B cell (primary cell): ENCODE results near the gene IKZF3. TPM values are rescaled to one million over a fixed set of nuclear protein-coding genes. Genes with fewer than 3 reads are reported as not detected.

ENCODE experiments used
- ATAC-seq: fragments of 200-7000 bp; cut with Tn5 transposase; one replicate; pipeline ENCODE4 v1.10.0; 2021; ENCODE audit warnings: low read depth, mild to moderate bottlenecking, moderate number of reproducible peaks, moderate library complexity
- CTCF ChIA-PET: fragments of 350-600 bp; sonication (Branson Sonifier 250); formaldehyde crosslinking; loops from one replicate; lab custom pipeline; 2021; ENCODE audit warnings: antibody characterized with exemption, inconsistent platforms; lab: Charles Lee
- POLR2A ChIA-PET: fragments of 350-600 bp; sonication (Branson Sonifier 250); formaldehyde crosslinking; loops from one replicate; lab custom pipeline; 2021; ENCODE audit warnings: antibody characterized with exemption; lab: Charles Lee
- DNase-seq: peaks from one replicate; pipeline ENCODE4 v3.0.0; 2013
- H2AFZ ChIP-seq: 2 replicates; pipeline ENCODE4 v1.6.1; 2012; ENCODE audit warnings: mild to moderate bottlenecking, low read depth, low read length; ENCODE audit not compliant: insufficient read depth, poor library complexity, severe bottlenecking
- H3K27ac ChIP-seq, 2 donors: 1 replicate in 1 of 2; 2 replicates in 1 of 2; pipeline ENCODE4 v1.5.1; 2012 to 2013; ENCODE audit warnings: low read length in 2 of 2, mild to moderate bottlenecking in 2 of 2, moderate library complexity in 1 of 2
- H3K27me3 ChIP-seq, 4 experiments: fragments of 200-600 bp in 1 of 4; sonication (generic) in 1 of 4; replicated peaks in 1 of 4; 1 replicate in 2 of 4; 2 replicates in 2 of 4; pipeline versions ENCODE4 v1.6.1 to v1.7.0; 2013 to 2016; ENCODE audit warnings: low read length in 3 of 4, mild to moderate bottlenecking in 2 of 4, mixed read lengths in 1 of 4, moderate library complexity in 1 of 4; ENCODE audit not compliant: insufficient read depth in 4 of 4, control insufficient read depth in 3 of 4; ENCODE audit errors: control extremely low read depth in 1 of 4
- H3K36me3 ChIP-seq, 2 experiments: replicated peaks in 1 of 2; 1 replicate in 1 of 2; 2 replicates in 1 of 2; pipeline versions ENCODE4 v1.6.1 to v1.7.1; 2013; ENCODE audit warnings: low read length in 1 of 2; ENCODE audit not compliant: insufficient read depth in 2 of 2, control insufficient read depth in 1 of 2; ENCODE audit errors: control extremely low read depth in 1 of 2, extremely low read depth in 1 of 2
- H3K4me1 ChIP-seq, 2 donors: fragments of 200-600 bp in 1 of 2; sonication (generic) in 1 of 2; 1 replicate in 1 of 2; 2 replicates in 1 of 2; pipeline versions ENCODE4 v1.5.1 to v1.6.1; 2013 to 2017; ENCODE audit warnings: low read length in 2 of 2; ENCODE audit not compliant: control insufficient read depth in 2 of 2, insufficient read depth in 2 of 2
- H3K4me2 ChIP-seq: replicated peaks from 2 replicates; pipeline ENCODE3; 2012; ENCODE audit warnings: mild to moderate bottlenecking, low read depth, low read length; ENCODE audit not compliant: poor library complexity, severe bottlenecking
- H3K4me3 ChIP-seq, 5 experiments: fragments of 200-600 bp in 1 of 5; sonication (generic) in 1 of 5; 1 replicate in 3 of 5; 2 replicates in 2 of 5; pipeline versions ENCODE4 v1.5.1 to v1.7.0; 2011 to 2016; ENCODE audit warnings: low read length in 4 of 5, mild to moderate bottlenecking in 4 of 5, low read depth in 2 of 5, control low read depth in 1 of 5, moderate library complexity in 1 of 5; ENCODE audit not compliant: insufficient read depth in 1 of 5; ENCODE audit errors: control extremely low read depth in 1 of 5, extremely low read depth in 1 of 5
- H3K79me2 ChIP-seq: fragments of 200-600 bp; sonication (generic); one replicate; pipeline ENCODE4 v1.6.0; 2016; ENCODE audit warnings: low read length; ENCODE audit not compliant: control insufficient read depth, insufficient read depth
- H3K9ac ChIP-seq: fragments of 200-600 bp; sonication (generic); 2 replicates; pipeline ENCODE4 v1.6.1; 2017; ENCODE audit warnings: mild to moderate bottlenecking, low read length, moderate library complexity
- H3K9me3 ChIP-seq, 3 donors: one replicate each; pipeline versions ENCODE4 v1.6.1 to v1.7.1; 2013; ENCODE audit warnings: low read length in 2 of 3; ENCODE audit not compliant: control insufficient read depth in 2 of 3, insufficient read depth in 1 of 3; ENCODE audit errors: control extremely low read depth in 1 of 3
- H4K20me1 ChIP-seq: 2 replicates; pipeline ENCODE4 v1.6.0; 2012; ENCODE audit warnings: mild to moderate bottlenecking, low read length; ENCODE audit not compliant: insufficient read depth, control insufficient read depth, poor library complexity, severe bottlenecking
- H3K27ac Mint-ChIP-seq: one replicate; pipeline ENCODE4 v1.8.0; 2021; ENCODE audit warnings: mixed read lengths
- H3K27me3 Mint-ChIP-seq: one replicate; pipeline ENCODE4 v1.8.0; 2021; ENCODE audit warnings: mixed read lengths
- H3K4me1 Mint-ChIP-seq: one replicate; pipeline ENCODE4 v1.8.0; 2021; ENCODE audit warnings: mixed read lengths
- H3K4me3 Mint-ChIP-seq: one replicate; pipeline ENCODE4 v1.8.0; 2021; ENCODE audit warnings: mixed read lengths
- H3K9me3 Mint-ChIP-seq: one replicate; pipeline ENCODE4 v1.8.0; 2022; ENCODE audit warnings: mixed read lengths; ENCODE audit not compliant: insufficient read depth
- CTCF ChIP-seq: fragments of 200-600 bp; IDR thresholded peaks from one replicate; pipeline ENCODE4 v1.8.0; 2022; ENCODE audit warnings: antibody characterized with exemption, mild to moderate bottlenecking
- EZH2 ChIP-seq: IDR thresholded peaks from 2 replicates; pipeline ENCODE4 v1.6.1; 2012; ENCODE audit warnings: borderline replicate concordance, low read depth, mild to moderate bottlenecking, moderate library complexity, low read length; ENCODE audit not compliant: insufficient read depth, poor library complexity, severe bottlenecking
- WGBS: methylation state at CpG from one replicate; pipeline ENCODE4 v1.1.5; 2013; ENCODE audit warnings: missing lambda C conversion rate; ENCODE audit not compliant: insufficient coverage; 5-methylcytosine and 5-hydroxymethylcytosine counted together
- intact Hi-C: fragments of 100-400 bp; cut with micrococcal nuclease; formaldehyde crosslinking; loops from one replicate; pipeline ENCODE4 v1.10.0; 2022
- polyA plus RNA-seq: library from polyadenylated mRNA; depleted of rRNA; stranded (reverse); fragments of >200 nt; gene quantifications from 2 replicates; pipeline ENCODE4 v1.2.3, GENCODE V29; 2012
- total RNA-seq, 2 donors: library from RNA; stranded (reverse); fragments of 120-200 nt in 1 of 2; gene quantifications; 1 replicate in 1 of 2; 2 replicates in 1 of 2; pipeline versions ENCODE4 v1.2.3 to v1.2.4, GENCODE V29; 2013 to 2022

Gene IKZF3
- total and polyA plus RNA-seq, 2 donors (not counting 1 experiment from before 2014, with no cell fraction given) = 63.0 to 178 TPM

GRCh38 chr17:39738983-39739884, 124.9 kb downstream of the IKZF3 start:
- no peak overlapping the region for H3K27ac Mint-ChIP-seq

More at GRCh38 chr17:39738983-39739884, 124.9 kb downstream of the IKZF3 start:
- peak overlapping the region; percentile 80 for H3K4me3 Mint-ChIP-seq
- POLR2A ChIA-PET = interaction anchor here (0.5 to 0.6 kb wide), 2 partner anchors 8 to 13 kb away, joined by 3 to 5 read pairs; no protein-coding TSS in a partner anchor
- peak overlapping the region; percentile 50 for H3K9ac ChIP-seq
- no peaks in the 10 kb centered on the region for H3K9me3 Mint-ChIP-seq
- intact Hi-C loops = no loop called here
- TF ChIP-seq EZH2 (no peak), CTCF (no peak)
- H2AFZ ChIP-seq = peak overlapping the region; percentile 77
- CTCF ChIA-PET = no interaction called here
- 16% methylated on average over 19 of the region's 32 CpGs for WGBS
- no peak overlapping the region for H3K27ac ChIP-seq
- ATAC-seq (peak; percentile 29), DNase-seq (no peak)
- peaks cover 33% of the 10 kb centered on the region for H3K4me1 Mint-ChIP-seq
- H3K9me3 ChIP-seq = peaks cover 0 to 7% (median 0%) of the 10 kb centered on the region in 3 donors
- peaks cover 0 to 34% (median 12%) of the 10 kb centered on the region in 4 experiments for H3K27me3 ChIP-seq
- H3K4me1 ChIP-seq = peaks cover 32 to 35% of the 10 kb centered on the region in 2 donors
- H3K79me2 ChIP-seq = peaks cover 2% of the 10 kb centered on the region
- H3K4me3 ChIP-seq = peak overlapping the region in 4 of 5 experiments; percentile 26 to 58 (median 42)
- H3K27me3 Mint-ChIP-seq = peaks cover 30% of the 10 kb centered on the region
- peak overlapping the region; percentile 82 for H3K4me2 ChIP-seq
- H4K20me1 ChIP-seq = no peaks in the 10 kb centered on the region
- no peaks in the 10 kb centered on the region for H3K36me3 ChIP-seq
